Activated T-cell treated with anti-CD3 and anti-CD28 coated beads, Interleukin-2, amount 50 U/mL, for 4 hours (primary cell): ENCODE data around the gene PCDH15. TPM values are rescaled to one million over a fixed set of nuclear protein-coding genes. Genes with fewer than 3 reads are reported as not detected.

ENCODE experiments used
- ATAC-seq, 2 donors: fragments of 200-7000 bp; cut with Tn5 transposase; one replicate each; pipeline ENCODE4 v1.10.0; 2021
- DNase-seq: peaks from one replicate; pipeline ENCODE4 v3.0.0-alpha.2; 2020
- H3K27me3 Mint-ChIP-seq: one replicate; pipeline ENCODE4 v1.8.0; 2021; ENCODE audit warnings: low read depth, mixed read lengths
- H3K36me3 Mint-ChIP-seq: one replicate; pipeline ENCODE4 v1.8.0; 2022; ENCODE audit warnings: mixed read lengths; ENCODE audit not compliant: insufficient read depth
- H3K4me1 Mint-ChIP-seq: one replicate; pipeline ENCODE4 v1.8.0; 2021; ENCODE audit warnings: low read depth, mixed read lengths
- H3K4me3 Mint-ChIP-seq: one replicate; pipeline ENCODE4 v1.8.0; 2021; ENCODE audit warnings: mild to moderate bottlenecking, moderate library complexity, mixed read lengths
- H3K9me3 Mint-ChIP-seq: one replicate; pipeline ENCODE4 v1.8.0; 2021; ENCODE audit warnings: mixed read lengths
- total RNA-seq, 3 donors: library from RNA; stranded (reverse); gene quantifications; one replicate each; pipeline ENCODE4 v1.2.1, GENCODE V29; 2021

The PCDH15 gene
- total RNA-seq, 3 donors from 2014 or later, result not detected

DNA sequence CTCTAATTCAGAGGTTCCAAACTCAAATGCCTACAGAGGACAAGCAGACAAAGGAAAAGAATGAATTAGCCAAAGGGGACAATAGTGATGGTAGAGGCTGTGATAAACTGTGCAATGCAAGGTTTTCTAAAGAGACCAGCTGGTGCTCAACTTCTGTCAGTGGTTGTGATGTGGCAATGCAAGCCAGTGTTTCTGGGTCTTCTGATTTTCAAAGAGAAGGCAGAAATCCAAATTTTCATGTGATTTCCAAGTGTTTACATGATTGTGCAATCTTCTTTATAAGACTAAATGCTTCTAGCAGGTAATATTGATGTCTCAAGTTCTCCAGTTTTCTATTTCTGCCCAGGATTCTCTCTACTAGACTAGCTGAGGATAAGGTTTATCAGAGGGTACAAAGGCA, 135.9 kb downstream of the PCDH15 start:
- H3K4me3 Mint-ChIP-seq, result no peak overlapping the region
- H3K36me3 Mint-ChIP-seq, result no peaks in the 10 kb centered on the region

DNA sequence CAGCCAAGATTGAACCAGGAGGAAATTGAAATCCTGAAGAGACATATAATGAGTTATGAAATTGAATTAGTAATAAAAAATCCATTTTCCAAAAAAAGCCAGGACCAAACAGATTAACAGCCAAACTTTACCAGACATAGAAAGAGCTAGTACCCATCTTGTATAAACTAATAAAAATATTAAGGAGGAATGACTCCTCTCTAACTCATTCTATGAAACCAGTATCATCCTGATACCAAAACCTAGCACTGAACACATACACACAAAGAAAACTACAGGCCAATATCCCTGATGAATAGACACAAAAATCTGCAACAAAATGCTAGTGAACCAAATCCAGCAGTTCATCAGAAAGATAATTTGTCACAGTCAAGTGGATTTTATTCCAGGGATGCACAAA, 140.6 kb downstream of the PCDH15 start:
- Mint-ChIP-seq H3K4me3 (no peak overlapping the region), H3K9me3 (peaks cover 4% of the 10 kb centered on the region), H3K27me3 (no peaks in the 10 kb centered on the region), H3K4me1 (no peaks in the 10 kb centered on the region), H3K36me3 (no peaks in the 10 kb centered on the region)
- DNase-seq (no peak), ATAC-seq (no peak)

More for the DNA sequence above, 135.9 kb downstream of the PCDH15 start:
- DNase-seq (no peak), ATAC-seq (no peak)
- no peaks in the 10 kb centered on the region for H3K27me3 Mint-ChIP-seq
- no peaks in the 10 kb centered on the region for H3K9me3 Mint-ChIP-seq
- H3K4me1 Mint-ChIP-seq, result no peaks in the 10 kb centered on the region

DNA sequence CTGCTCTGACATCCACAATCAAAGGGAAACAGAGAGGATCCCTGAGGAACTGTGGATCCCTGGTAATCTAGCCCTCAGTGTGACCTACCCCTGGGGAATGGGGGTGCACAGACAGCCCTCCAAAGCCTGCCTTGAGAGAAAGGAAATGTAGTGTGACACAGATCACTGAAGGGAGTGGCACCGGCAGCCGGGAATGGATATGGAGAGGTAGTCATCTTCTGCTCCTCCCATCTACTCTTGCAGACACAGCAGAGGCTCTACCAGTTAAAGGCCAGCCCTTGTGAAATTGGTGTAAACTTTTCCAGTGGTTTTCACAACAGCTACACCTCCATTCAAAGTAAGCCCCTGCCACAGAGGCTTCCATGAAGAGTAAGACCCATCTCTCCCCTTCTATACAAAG, 144.4 kb downstream of the PCDH15 start:
- Mint-ChIP-seq H3K27me3 (no peaks in the 10 kb centered on the region), H3K9me3 (peaks cover 4% of the 10 kb centered on the region), H3K36me3 (no peaks in the 10 kb centered on the region), H3K4me3 (no peak overlapping the region), H3K4me1 (no peaks in the 10 kb centered on the region)
- DNase-seq (no peak), ATAC-seq (no peak)

DNA sequence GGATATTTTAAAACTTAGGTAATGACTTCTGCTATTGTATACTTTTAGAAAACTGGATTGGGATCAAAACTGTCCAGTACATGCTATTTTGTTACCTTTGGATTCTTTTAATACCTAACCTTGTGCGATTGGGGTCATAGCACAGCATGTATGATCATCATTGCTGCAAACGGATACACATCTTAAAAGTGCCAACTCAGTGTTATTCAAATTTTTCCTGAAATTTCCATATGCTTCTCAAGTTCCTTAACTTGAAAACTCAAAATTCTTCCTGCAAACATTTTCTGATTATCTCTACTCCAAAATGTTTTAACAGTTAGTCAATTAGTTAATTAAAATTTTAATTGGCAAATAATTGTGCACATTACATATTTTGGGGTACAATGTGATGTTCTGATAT, 147.5 kb downstream of the PCDH15 start:
- no peak overlapping the region for H3K4me3 Mint-ChIP-seq
- H3K9me3 Mint-ChIP-seq, result peaks cover 10% of the 10 kb centered on the region
- ATAC-seq (no peak), DNase-seq (no peak)
- H3K36me3 Mint-ChIP-seq, result no peaks in the 10 kb centered on the region
- H3K4me1 Mint-ChIP-seq, result no peaks in the 10 kb centered on the region
- no peaks in the 10 kb centered on the region for H3K27me3 Mint-ChIP-seq

DNA sequence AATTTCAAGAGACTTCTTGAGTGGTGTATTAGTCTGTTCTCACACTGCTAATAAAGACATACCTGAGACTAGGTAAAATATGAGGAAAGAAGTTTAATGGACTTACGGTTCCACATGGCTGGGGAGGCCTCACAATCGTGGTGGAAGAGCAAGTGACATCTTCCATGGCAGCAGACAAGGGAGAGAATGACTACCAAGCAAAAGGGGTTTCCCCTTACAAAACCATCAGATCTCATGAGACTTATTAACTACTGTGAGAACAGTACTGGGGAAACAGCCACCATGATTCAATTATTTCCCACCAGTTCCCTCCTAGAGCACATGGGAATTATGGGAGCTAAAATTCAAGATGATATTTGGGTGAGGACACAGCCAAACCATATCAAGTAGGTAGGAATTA, 150.5 kb downstream of the PCDH15 start:
- ATAC-seq, result no peak
- no peaks in the 10 kb centered on the region for H3K4me1 Mint-ChIP-seq

DNA sequence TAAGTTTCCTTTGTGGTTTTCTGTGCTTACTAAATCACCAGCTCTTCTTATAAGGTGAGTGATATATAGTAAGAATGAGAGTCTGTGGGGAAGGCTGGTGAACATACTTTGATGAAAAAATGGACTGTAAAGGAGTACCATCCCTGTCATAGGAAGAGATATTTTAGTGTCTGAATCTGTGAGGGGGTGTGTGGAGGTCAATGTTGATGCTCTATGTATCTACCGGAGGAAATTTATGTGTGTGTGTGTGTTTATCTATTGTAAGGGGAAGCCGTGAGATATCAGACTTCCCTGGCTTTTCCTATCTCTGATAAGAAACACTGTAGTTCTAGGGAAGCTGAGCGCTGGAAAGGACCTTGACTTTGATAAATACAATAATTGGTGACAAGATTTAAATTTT, 179.0 kb downstream of the PCDH15 start:
- no peak for ATAC-seq
- H3K36me3 Mint-ChIP-seq, result no peaks in the 10 kb centered on the region
- H3K27me3 Mint-ChIP-seq, result no peaks in the 10 kb centered on the region
- no peaks in the 10 kb centered on the region for H3K4me1 Mint-ChIP-seq
- no peak for DNase-seq
- no peak overlapping the region for H3K4me3 Mint-ChIP-seq
- peaks cover 12% of the 10 kb centered on the region for H3K9me3 Mint-ChIP-seq

More for the DNA sequence above, 150.5 kb downstream of the PCDH15 start:
- Mint-ChIP-seq H3K4me3 (no peak overlapping the region), H3K9me3 (peaks cover 20% of the 10 kb centered on the region), H3K36me3 (no peaks in the 10 kb centered on the region), H3K27me3 (no peaks in the 10 kb centered on the region)
- DNase-seq, result no peak

DNA sequence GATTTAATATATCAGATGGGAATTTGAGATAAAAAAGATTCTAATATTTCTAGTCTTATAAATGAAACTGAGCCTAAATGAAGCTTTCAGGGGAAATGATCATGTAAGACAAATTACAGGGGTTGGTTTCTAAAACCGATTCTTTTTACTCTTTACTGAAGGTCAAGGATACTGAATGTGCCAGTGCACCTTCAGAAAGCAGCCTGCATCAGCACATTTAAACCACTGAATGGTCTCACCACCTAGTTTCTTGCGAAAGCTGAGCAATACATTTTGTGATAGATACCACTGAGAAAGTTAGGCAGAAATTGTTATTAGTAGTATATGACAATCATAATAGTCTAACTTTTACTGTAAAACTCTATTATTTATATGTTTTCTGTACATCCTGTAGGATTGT, 180.7 kb downstream of the PCDH15 start:
- ATAC-seq, result no peak
- Mint-ChIP-seq H3K27me3 (no peaks in the 10 kb centered on the region), H3K4me1 (no peaks in the 10 kb centered on the region), H3K4me3 (no peak overlapping the region), H3K9me3 (peaks cover 4% of the 10 kb centered on the region), H3K36me3 (no peaks in the 10 kb centered on the region)
- DNase-seq, result no peak

DNA sequence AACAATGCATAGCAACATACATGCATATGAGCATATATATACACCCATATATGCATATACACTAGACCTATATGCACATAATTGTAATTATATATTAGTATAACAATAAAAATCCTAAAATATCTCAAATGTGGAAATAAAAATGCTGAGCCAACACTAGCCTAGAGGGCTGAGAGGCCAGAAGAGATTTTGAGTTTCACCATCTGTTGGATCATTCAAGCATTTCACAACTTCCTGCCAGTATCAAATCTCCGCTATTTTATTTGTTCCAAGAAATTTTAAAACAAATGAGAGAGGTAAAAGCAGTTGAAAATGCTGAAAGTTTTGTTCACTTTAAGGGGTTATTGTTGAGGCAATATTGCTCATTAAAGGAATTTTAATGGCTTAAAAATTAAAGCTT, 187.0 kb downstream of the PCDH15 start:
- Mint-ChIP-seq H3K4me1 (no peaks in the 10 kb centered on the region), H3K36me3 (no peaks in the 10 kb centered on the region), H3K9me3 (peaks cover 4% of the 10 kb centered on the region), H3K27me3 (no peaks in the 10 kb centered on the region), H3K4me3 (no peak overlapping the region)
- DNase-seq, result no peak
- ATAC-seq, result no peak

DNA sequence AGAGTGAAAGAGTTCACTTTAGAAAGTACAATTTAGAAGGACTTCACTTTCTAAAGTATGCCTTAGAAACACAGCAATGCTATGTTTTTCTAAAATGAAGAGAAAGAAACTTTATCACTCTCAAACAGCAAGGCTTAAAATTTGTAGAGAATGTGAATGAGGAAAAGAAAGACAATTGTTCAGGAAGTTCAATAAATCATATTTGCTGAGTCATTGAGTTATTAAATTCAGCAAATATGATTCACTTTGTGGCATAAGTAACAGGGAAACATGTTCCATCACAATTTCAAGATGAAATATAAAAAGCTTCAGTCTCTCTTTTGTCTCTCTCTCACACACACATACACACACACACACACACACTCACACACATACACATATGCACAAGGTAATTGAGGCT, 187.9 kb downstream of the PCDH15 start:
- H3K36me3 Mint-ChIP-seq, result no peaks in the 10 kb centered on the region

DNA sequence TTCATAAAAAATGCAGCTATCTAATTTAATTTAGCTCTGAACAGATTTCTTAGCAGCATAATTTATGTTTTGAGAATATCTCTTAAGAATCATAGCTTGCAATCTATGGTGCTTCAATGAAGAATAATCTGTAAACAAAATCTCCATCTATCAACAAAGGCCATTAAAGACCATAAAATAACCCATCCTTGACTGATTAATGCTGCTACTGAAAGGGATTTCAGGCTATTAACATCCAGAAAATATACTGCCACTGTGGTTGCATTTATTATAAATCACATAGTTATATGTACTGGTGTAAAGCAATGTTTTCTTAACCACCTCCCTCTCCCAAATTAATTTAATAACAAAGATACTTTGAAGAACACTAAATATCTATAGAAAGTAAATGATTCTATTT, 191.6 kb downstream of the PCDH15 start:
- no peaks in the 10 kb centered on the region for H3K4me1 Mint-ChIP-seq

More for the DNA sequence above, 187.9 kb downstream of the PCDH15 start:
- no peak overlapping the region for H3K4me3 Mint-ChIP-seq
- DNase-seq, result no peak
- no peaks in the 10 kb centered on the region for H3K27me3 Mint-ChIP-seq
- peaks cover 4% of the 10 kb centered on the region for H3K9me3 Mint-ChIP-seq
- H3K4me1 Mint-ChIP-seq, result no peaks in the 10 kb centered on the region
- no peak for ATAC-seq

DNA sequence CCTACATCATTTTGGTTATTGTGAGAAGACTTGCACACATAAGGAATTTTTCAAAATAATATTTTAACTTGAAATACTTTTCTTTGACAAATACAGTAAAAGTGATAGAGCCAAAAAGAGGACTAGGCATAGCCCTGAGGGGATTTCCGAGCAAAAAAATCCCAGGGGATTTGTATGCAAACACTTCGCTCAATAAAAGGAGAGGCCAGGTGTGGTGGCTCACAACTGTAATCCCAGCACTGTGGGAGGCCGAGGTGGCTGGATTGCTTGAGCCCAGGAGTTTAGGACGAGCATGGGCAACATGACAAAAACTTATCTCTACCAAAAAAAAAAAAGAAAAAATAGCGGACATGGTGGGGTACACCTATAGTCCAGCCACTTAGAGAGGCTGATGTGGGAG, 193.0 kb downstream of the PCDH15 start:
- H3K9me3 Mint-ChIP-seq, result peaks cover 19% of the 10 kb centered on the region
- no peaks in the 10 kb centered on the region for H3K27me3 Mint-ChIP-seq
- DNase-seq (no peak), ATAC-seq (no peak)
- no peaks in the 10 kb centered on the region for H3K4me1 Mint-ChIP-seq
- H3K4me3 Mint-ChIP-seq, result no peak overlapping the region
- H3K36me3 Mint-ChIP-seq, result no peaks in the 10 kb centered on the region

More for the DNA sequence above, 191.6 kb downstream of the PCDH15 start:
- H3K36me3 Mint-ChIP-seq, result no peaks in the 10 kb centered on the region
- ATAC-seq, result no peak
- H3K27me3 Mint-ChIP-seq, result no peaks in the 10 kb centered on the region
- no peak overlapping the region for H3K4me3 Mint-ChIP-seq
- H3K9me3 Mint-ChIP-seq, result peaks cover 13% of the 10 kb centered on the region
- DNase-seq, result no peak

DNA sequence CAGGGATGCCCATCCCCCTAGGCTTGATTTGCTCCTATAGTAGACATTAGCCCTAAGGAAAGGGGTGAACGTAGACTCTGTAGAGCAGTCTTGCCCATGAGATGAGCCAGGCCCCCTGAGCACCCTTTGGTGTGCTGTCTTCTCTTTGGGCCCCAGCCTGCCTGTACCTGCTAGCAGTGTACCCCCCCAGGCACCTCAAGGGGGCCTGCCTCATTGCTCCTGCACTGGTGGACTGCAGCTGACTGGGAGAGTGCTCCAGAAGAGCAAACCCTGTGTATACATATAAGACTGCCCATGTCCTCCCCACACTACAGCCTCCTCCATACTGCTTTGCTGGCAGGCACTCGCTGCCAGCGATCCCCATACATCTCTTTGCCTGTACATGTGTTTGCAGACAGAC, 206.7 kb downstream of the PCDH15 start:
- DNase-seq (no peak), ATAC-seq (no peak)
- Mint-ChIP-seq H3K4me3 (no peak overlapping the region), H3K9me3 (peaks cover 33% of the 10 kb centered on the region), H3K27me3 (no peaks in the 10 kb centered on the region), H3K36me3 (no peaks in the 10 kb centered on the region), H3K4me1 (no peaks in the 10 kb centered on the region)

DNA sequence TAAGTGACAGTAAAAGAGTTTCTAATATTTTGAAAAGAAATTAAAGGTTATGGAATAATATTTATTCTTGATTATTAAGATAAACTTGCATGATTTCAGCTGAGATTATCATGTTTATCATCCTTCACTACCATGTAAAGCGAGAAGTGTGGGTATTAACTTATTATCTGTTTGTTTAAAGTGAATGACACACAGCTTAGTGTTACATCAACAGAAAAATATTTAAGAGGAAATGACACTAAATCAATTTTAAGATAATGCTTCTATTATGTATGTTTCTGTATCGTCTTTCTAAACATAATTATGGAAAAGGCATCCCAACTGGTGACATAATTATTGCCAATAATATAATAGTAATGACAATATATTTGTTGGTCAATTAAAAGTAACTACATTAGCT, 213.1 kb downstream of the PCDH15 start:
- DNase-seq (no peak), ATAC-seq (no peak)
- Mint-ChIP-seq H3K4me1 (no peaks in the 10 kb centered on the region), H3K27me3 (no peaks in the 10 kb centered on the region), H3K36me3 (no peaks in the 10 kb centered on the region), H3K9me3 (peaks cover 10% of the 10 kb centered on the region), H3K4me3 (no peak overlapping the region)

DNA sequence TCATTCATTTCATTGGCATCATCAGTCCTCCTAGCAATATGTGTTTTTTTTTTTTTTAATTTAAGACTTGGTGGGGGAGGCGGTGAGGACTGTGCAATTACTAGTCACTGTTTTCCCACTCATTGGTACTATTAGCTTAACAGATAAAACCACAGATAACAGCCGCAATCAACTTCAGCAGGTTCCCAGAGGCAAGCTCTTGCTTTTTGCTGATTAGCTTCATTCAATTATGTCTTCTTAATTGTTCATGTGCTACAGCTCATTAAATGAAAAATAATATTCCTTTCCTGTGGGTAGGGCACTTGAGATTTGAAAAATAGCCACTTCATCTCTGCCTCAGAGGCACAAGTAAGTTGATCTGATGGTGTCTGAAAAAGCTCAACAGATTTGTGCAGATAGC, 215.5 kb downstream of the PCDH15 start:
- H3K4me3 Mint-ChIP-seq, result no peak overlapping the region
- H3K36me3 Mint-ChIP-seq, result no peaks in the 10 kb centered on the region

DNA sequence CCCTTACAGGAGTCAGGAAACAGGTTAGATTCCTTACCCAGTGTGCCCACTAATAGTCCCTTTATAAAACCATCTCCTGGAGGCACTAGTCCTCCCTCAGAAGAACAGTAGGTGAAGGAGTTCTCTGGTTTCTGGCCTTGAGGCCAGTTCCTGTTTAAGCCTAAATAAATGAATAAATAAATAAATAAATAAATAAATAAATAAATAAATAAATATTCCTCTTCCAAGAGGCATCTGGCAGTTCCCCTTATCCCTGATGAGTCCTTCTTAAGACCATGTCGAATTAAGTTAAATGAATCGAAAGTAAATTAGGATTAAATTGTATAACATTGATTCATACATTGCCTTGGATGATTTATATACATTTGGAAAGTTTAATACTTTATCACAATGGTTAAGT, 223.3 kb downstream of the PCDH15 start:
- Mint-ChIP-seq H3K4me1 (no peaks in the 10 kb centered on the region), H3K4me3 (no peak overlapping the region), H3K9me3 (peaks cover 12% of the 10 kb centered on the region), H3K27me3 (no peaks in the 10 kb centered on the region), H3K36me3 (no peaks in the 10 kb centered on the region)
- ATAC-seq (no peak), DNase-seq (no peak)

More for the DNA sequence above, 215.5 kb downstream of the PCDH15 start:
- Mint-ChIP-seq H3K9me3 (peaks cover 7% of the 10 kb centered on the region), H3K27me3 (no peaks in the 10 kb centered on the region), H3K4me1 (no peaks in the 10 kb centered on the region)
- no peak for ATAC-seq
- no peak for DNase-seq

DNA sequence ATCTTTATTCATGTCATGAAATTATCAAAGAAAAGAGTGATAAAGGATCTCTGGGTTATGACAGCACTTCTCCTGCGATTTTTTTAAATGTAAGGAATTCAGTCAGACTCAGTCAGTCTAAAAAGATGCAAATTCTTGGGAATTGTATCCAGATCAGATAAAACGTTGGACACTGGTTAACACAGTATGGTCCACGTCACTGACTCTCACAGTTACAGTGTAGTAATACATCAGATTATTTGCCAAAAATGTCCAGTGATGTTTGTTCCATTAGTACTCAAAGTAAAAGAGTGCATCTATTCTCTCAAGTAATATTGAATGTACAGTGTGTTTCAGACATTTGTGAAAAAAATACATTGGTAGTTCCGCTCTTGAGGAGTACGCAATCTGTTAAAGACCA, 224.5 kb downstream of the PCDH15 start:
- ATAC-seq (no peak), DNase-seq (no peak)
- Mint-ChIP-seq H3K36me3 (no peaks in the 10 kb centered on the region), H3K9me3 (peaks cover 12% of the 10 kb centered on the region), H3K4me3 (no peak overlapping the region), H3K4me1 (no peaks in the 10 kb centered on the region), H3K27me3 (no peaks in the 10 kb centered on the region)
